ENCODE results near the gene TMED4.
A peak's percentile ranks its signal among the peaks of the same experiment; 100 is the strongest.
"Not testable (repeated sequence)": the region's sequence is repeated elsewhere in the genome, so short reads cannot be mapped to it uniquely, and the experiment has no call there.

Gene TMED4

GRCh38 chr7:44568771-44569560, 13.1 kb downstream of the TMED4 start:
- DNase-seq, result no peak

- DNase-seq, result no peak
These were observed 14.1 kb downstream of the TMED4 start for GRCh38 chr7:44567884-44568283.

GRCh38 chr7:44566680-44567079, 15.4 kb downstream of the TMED4 start:
- no peak for DNase-seq

- DNase-seq, result no peak
These were observed 16.1 kb downstream of the TMED4 start for GRCh38 chr7:44565795-44566559.

GRCh38 chr7:44565097-44565794, 16.8 kb downstream of the TMED4 start:
- DNase-seq, result peak; percentile 47 to 71

- DNase-seq, result no peak
These were observed 17.4 kb downstream of the TMED4 start for GRCh38 chr7:44564606-44565005.

DNA sequence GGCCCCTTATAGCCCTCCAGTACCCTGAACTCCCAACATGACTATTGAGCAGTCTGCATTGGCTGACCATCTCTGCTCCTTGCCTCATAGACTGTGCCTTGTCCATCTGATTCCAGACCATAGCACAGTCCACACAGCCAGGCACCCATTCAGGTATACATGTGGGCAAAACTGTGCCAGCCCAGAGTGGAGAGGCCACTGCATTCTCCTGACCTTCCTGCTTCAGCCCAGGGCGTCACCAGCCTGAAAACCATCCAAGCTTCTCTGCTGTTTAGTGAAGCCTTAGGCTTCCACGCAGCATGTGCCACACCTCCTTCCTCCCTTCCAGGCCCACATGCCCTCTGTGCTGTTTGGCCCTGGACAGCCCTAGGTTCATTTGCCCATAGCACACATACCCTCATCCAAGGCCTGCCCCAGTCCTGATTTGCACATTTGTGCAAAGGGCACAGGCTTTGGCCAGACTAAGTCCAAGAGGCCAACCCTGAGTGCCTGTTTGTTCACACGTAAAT, 18.8 kb downstream of the TMED4 start:
- no peak for DNase-seq

DNA sequence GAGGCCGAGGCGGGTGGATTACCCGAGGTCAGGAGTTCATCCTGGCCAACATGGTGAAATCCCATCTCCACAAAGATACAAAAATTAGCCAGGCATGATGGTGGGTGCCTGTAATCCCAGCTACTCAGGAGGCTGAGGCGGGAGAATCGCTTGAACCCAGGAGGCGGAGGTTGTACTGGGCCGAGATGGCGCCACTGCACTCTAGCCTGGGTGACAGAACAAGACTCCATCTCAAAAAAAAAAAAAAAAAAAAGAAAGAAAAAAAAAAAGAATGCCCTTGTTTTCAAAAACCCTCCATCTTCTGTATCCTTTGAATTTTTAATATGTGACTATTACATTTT, 19.4 kb downstream of the TMED4 start:
- not testable (repeated sequence) for DNase-seq

- DNase-seq, result no peak
These were observed 19.9 kb downstream of the TMED4 start for GRCh38 chr7:44561962-44562621.

- no peak for DNase-seq
These were observed 20.6 kb downstream of the TMED4 start for GRCh38 chr7:44561481-44561880.

DNA sequence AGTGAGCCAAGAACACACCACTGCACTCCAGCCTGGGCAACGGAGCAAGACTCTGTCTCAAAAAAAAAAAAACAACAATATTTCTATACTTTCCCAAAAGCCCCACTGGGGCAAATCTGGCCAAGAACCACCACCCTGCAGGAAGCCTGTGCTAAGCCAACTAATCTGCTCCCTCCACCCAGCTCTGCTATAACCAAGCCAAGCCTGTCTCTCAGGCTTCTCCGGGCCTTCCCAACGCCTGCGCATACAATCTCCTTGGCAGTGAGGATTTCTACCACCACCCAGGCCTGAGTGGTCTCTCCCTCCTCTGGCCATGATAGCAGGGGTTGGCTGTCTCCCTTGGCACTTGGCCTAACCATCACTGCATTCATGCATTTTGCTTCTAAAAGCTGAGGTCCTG, 22.5 kb downstream of the TMED4 start:
- no peak for DNase-seq

GRCh38 chr7:44557485-44557884, 24.5 kb downstream of the TMED4 start:
- no peak for DNase-seq

- DNase-seq, result no peak
These were observed 26.7 kb downstream of the TMED4 start for GRCh38 chr7:44555350-44555749.

DNA sequence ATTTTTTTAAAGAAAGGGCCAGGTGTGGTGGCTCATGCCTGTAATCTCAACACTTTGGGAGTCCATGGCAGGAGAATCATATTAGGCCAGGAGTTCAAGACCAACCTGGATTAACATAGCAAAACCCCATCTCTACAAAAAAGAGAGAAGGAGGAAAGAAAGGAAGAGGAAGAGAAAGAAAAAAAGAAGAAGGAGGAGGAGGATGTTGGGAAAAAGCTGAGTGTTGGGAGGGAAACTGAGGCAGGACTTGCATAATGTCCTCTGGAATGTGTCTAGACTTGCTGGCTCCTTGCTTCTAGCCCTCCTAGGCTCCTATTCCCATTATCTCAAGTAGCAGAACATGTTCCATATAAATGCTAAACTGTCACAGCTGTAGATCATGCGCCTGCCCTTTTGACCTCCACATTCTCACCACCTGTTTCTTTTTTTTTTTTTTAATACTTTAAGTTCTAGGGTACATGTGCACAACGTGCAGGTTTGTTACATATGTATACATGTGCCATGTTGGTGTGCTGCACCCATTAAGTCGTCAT, 29.5 kb downstream of the TMED4 start:
- not testable (repeated sequence) for DNase-seq

- no peak for DNase-seq
These were observed 32.6 kb downstream of the TMED4 start for GRCh38 chr7:44549457-44549856.

DNA sequence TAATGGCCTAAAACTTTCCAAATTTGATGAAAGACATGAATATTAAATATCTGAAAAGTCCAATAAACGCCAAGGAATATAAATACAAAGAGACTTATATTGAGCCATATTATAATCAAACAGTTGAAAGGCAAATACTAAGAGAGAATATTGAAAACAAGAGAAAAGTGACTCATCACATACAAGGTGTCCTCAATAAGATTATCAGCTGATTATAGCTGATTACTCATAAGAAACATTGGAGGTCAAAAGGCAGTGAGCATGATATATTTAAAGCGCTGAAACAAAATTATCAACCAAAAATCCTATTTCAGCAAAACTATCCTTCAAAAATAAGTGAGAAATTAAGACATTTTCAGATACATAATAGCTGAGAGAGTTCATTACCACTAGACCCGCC, 33.1 kb downstream of the TMED4 start:
- no peak for DNase-seq

- DNase-seq, result no peak
These were observed 34.3 kb downstream of the TMED4 start for GRCh38 chr7:44547536-44548231.

- DNase-seq, result no peak
These were observed 40.0 kb downstream of the TMED4 start for GRCh38 chr7:44541876-44542610.

DNA sequence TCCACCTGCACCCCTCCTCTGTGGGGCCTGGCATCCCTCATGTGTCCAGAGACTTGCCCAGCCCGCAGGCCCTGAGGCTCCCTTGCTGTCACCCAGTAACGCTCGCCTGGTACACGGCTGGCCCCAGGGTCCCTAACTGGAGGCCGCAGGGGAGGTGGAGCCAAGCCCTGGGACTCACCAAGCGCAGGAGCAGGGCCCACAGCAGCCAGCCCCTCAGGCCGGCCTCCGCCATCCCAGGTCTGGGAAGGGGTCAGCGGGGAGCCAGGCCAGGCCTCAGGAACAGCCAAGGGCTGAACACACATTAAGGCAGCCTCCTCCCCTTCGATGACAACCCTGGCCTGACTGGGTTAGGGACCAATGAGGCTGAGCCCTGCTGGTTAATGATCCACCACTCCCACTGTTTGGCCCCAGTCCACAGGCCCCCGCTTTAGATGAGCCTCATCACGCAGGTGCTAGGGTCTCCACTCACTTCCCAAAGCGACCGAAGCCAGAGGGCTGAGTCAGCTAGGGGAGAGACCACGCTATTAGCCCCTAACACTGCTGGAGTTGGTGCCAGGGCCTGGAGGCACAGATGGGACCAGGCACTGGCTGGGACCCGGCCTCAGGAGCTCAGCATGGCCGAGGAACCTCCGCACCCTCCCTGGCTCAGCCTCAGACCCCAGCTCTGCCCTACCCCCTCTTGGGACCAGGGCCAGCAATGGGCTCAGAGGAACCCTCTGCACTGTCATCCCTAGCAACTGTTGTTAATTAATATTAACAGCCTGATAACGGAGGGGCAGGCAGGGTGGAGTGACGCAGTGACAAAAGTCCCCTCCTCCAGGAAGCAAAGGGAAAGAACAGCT, 40.8 kb downstream of the TMED4 start, which contains the start of gene NPC1L1:
Gene NPC1L1 (minus strand): TSS at position 303 of the 842 bp plus-strand sequence. CDS start 71 bp downstream, at position 232.
- DNase-seq, result no peak

DNA sequence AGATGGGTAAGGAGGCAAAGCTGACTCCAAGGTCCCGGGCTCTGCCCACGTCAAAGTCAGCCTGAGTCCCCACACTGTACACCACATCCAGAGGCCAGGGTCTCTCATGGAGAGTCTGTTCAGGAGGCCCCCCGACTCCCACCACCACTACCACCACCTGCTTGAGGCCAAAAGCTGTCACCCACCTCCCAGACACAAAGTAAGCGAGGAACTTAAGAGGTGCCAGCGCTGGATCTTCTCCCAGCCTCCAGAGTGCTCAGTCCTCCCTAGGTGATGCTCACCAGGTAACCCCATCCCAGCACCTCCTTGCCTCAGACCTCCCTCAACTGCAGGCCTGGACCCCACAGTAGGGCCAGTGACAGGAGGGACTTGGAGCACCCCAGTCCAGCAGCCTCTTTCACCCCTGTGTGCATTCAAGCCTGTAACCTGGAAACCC, 41.4 kb downstream of the TMED4 start:
- DNase-seq, result no peak
